Stimulated activated CD8-positive, alpha-beta memory T cell treated with anti-CD3 and anti-CD28 coated beads, Interleukin-2, amount 100 ng/mL, for 1 hour (primary cell): ENCODE data around the gene PLAAT4.
"Not testable (repeated sequence)": the region's sequence is repeated elsewhere in the genome, so short reads cannot be mapped to it uniquely, and the experiment has no call there.

Source experiments
- DNase-seq, 2 donors: peaks; one replicate each; pipeline ENCODE4 v3.0.0-alpha.2; 2020; ENCODE audit warnings: low read depth in 2 of 2

Gene PLAAT4

GRCh38 chr11:63543711-63544110, 7.1 kb downstream of the PLAAT4 start:
- DNase-seq = no peak

DNA sequence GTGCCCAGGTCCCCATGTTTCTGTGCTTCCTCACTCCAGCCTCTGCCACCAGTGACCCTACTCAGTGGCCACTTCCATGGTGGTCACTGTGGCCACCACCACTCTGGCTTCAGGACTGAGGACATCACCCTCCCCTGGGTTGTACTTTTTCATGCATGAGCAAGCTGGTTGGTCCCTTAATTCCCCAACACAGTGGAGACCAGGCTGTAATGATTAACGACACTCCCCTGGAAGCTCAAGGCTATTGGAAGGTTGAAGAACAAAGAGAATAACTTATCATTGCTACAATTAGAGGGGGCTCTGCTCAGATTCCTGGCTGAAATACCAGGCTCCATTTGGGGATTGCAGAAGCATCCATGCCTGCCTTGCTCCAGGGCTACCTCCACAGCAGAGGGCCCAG, 10.5 kb downstream of the PLAAT4 start:
- no peak for DNase-seq

- DNase-seq = no peak
These were observed 11.6 kb downstream of the PLAAT4 start for GRCh38 chr11:63548178-63548577.

GRCh38 chr11:63549411-63549810, 12.8 kb downstream of the PLAAT4 start:
- no peak for DNase-seq

DNA sequence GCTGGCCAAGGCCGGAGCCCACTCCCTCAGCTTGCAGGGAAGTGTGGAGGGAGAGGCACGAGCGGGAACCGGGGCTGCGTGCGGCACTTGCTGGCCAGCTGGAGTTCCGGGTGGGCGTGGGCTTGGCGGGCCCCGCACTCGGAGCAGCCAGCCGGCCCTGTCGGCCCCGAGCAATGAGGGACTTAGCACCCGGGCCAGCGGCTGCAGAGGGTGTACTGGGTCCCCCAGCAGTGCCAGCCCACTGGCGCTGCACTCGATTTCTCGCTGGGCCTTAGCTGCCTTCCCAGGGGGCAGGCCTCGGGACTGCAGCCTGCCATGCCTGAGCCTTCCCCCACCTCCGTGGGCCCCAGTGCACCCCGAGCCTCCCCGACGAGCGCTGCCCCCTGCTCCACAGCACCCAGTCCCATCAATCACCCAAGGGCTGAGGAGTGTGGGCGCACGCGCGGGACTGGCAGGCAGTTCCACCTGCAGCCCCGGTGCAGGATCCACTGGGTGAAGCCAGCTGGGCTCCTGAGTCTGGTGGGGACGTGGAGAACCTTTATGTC, 13.6 kb downstream of the PLAAT4 start:
- not testable (repeated sequence) for DNase-seq

GRCh38 chr11:63551091-63551888, 14.7 kb downstream of the PLAAT4 start:
- no peak for DNase-seq

- no peak for DNase-seq
These were observed 15.3 kb downstream of the PLAAT4 start for GRCh38 chr11:63551889-63552266.

DNA sequence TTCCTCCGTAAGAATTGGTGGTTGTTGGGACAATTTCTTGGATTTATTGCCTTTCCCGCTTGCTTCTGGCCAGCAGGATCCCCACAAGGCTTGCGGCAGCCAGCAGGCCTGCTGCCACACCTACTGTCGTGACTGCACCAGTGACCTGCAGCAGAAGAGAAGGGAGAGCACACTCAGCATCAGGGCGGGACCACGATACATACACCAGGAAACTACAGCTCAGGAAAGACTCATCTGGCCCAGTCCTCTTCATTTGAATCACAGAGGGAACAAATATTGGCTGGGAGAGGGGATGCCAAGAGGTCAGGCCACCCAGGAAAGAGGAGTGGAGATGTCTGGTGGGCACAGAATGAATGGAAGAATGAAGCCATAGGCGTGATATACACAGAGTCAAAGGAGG, 16.3 kb downstream of the PLAAT4 start:
- DNase-seq = no peak

- peak in 1 of 2 donors; percentile 32 for DNase-seq
These were observed 17.2 kb downstream of the PLAAT4 start for GRCh38 chr11:63553759-63554158.

DNA sequence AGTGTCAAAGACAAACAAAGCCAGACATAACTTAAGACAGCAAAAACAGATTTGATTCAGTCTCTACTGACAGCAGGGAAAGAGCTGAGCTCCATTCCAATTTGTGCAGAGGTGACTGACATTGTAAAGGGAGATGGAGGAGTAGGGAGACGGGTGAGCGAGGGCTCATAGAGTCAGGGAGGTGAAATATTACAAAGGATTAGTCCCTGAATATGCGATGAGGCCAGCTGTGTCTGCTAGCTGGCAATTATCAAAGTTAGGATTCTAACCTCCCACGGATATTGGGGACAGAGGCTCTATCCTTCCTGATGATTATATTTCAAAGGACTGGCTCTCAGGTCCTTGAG, 18.2 kb downstream of the PLAAT4 start:
- no peak for DNase-seq

- no peak for DNase-seq
These were observed 19.9 kb downstream of the PLAAT4 start for GRCh38 chr11:63556404-63557013.

DNA sequence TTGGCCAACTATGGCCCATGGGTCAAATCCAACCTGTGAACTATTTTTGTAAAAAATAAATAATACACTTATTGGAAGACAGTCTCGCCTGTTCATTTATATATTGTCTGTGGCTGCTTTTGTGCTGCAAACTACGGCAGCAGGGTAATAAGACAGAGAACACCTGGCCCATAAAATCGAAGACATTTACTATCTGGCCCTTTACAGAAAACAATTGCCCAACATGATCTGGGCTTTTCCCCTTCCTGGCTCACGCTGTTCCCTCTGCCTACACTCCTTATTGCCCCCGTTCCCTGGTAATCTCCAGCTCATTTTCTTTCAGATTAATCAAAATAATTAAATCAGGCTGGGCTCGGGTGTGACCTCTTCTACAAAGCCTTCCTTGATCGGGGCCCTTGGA, 21.0 kb downstream of the PLAAT4 start:
- DNase-seq = no peak

DNA sequence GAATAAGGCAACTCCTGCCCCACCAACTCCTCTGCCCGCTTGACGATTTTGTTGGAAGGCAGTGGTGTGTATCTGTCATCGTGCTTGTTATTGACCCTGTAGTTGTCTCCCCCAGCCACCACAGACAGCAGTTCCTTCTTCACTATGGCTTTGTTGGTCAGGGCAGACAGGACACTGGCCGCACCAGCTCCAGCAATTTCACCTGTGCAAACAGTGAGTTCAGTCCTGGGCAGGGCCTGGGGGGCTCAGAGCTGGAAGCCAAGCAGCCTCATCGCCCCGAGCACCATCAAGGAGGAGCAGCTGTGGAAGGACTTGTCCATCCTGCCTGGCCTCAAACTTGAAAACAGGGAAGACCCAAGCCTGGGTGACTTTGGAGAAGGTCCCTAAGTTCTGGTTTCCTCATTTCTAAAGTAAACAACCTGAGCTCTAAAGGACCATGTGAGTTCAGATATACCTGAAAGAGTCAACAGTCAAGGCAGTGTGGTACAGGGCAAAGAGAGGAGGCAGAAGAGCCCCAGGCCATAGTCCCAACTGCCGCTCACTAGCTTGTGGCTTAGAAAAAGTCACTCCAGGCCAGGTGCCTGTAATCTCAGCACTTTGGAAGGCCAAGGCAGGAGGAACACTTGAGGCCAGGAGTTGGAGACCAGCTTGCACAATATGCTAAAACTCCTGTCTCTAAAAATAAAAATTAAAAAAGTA, 22.0 kb downstream of the PLAAT4 start:
- no peak for DNase-seq

DNA sequence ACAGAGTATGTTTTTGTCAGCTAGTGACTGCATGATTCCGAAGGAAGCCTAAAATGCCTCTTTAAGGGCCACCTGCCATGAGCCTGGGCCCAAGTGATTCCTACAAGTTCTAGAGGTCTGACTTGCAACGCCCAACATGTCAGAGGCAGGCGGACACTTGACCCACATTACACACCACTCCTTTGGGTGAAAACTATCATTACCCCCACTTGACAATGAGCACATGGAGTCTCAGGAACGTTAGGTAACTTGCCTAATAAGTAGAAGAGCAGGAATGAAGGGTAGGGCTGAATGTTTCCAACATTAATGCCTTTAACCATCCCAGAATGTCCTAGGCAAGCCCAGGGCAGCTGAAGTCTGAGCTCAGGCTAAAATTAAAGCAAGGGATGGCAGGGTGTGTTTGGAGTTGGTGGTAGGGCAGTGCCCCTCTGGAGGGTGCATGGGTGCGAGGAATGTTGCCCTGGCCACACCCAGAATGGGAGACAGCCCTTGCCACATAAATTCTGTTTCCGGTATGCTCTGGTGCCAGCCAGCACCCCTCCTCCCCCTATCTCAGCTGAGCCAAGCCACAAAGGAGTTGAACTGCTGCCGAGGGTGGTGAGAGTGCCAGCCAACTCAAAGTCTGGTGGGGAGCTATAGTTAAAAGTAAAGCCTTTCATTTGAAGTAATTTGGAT, 24.0 kb downstream of the PLAAT4 start:
- DNase-seq = no peak

- DNase-seq = no peak
These were observed 26.8 kb downstream of the PLAAT4 start, which contains the start of gene PLAAT2 for GRCh38 chr11:63563201-63564055. Gene PLAAT2 (minus strand): TSS chr11:63563379. CDS start chr11:63563324, 55 bp downstream.

DNA sequence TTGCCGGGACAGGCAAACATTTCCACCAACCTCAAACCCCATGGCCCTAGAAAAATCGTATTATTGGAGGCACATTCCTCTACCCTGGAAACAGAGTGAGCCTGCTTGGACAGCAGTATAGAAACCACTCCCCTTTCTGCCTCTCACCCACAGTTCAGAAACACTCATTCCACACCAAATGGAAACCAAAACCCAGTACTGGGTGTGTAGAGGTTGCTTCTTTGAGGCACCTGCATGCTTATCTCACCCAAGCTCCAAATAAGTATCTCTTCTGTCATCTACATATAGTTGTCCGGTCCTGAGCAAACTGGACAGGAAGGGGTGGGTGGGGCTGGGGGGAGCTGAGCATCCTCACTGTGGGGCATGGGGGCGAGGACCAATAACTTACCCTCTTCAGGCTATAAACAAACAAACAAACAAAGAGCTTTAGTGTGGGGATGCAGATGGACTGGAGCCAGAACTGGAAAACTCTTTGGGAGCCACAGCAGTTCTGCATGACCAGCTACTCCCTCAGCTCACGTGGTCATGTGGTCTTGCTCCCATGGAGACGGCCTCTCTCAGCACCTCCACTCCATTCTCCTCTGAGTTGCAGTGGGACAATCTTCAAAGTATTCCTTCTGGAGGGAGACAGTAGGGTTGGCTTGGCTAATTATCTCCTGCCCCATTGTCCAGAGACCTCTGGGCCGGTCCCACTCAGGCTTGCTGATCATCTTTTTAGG, 27.6 kb downstream of the PLAAT4 start:
- no peak for DNase-seq

DNA sequence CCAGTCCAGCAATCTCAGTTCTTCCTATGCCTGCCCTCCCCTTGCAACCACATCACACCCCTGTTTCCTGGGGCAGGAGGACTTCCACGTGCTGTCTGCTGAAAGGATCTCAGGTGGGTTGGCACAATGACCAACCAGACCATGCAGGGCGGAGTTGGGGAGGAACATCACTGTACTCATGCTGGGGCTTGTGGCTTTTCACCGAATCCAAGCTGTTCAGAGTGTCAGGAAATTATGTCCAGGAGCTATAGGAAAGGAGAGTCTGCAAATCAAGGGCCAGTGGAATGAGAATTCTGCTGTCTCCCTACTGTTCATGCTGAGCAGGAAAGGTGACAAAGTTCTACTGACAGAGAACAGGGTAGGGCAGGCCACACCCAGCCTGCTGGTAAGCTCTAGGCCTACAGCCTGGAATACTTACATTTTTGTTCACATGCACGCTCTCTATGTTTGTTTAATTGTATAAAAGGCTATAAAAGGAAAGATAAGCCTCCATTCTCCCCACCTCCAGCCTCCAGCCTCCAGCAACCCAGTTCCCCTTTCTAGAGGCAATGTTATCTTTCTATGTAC, 28.3 kb downstream of the PLAAT4 start:
- DNase-seq = no peak

DNA sequence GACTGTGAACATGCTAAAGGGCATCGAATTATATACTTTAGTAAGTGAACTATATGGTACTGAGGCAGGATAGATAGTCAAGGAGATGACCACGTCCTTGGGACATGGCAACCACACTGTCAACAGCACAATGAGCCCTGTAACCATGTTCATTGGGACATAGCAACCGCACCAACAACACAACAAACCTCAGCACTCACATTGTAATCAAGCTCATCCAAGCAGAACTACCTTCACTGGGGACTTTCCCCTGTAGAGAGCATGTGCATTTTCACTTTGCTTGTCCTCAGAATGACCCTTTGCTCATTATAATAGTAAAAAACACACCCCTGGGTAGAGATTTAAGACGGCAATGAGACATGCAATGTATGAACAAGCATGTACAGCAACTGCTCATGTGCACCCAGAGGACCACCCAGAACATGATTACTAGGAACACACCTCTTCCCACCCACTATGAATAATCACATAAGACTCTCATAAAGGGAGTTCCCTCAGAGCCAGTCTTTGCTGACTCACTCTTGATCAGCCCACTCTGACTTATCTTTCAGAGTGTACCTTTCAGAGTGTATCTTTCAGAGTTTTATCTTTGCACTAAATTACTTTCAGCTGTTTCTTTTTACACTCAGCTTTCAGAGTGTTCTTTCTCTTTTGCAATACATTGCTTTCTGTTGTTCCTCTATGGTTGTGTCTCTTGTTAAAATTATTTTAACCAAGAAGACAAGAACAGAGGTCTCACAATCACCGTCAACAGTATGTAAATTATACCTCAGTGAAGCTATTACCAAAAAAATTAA, 30.6 kb downstream of the PLAAT4 start:
- DNase-seq = peak; percentile 34 to 36

- DNase-seq = no peak
These were observed 33.0 kb downstream of the PLAAT4 start for GRCh38 chr11:63569570-63569969.
